Activated effector memory CD4-positive, alpha-beta T cell treated with Interleukin-2 at 50 U/mL for 16 hours (primary cell): ENCODE data around the gene MIS18A.
"Not testable (repeated sequence)": the region's sequence is repeated elsewhere in the genome, so short reads cannot be mapped to it uniquely, and the experiment has no call there.

Experiments used
- DNase-seq: peaks from one replicate; pipeline ENCODE4 v3.0.0-alpha.2; 2020

Gene MIS18A, protein sequence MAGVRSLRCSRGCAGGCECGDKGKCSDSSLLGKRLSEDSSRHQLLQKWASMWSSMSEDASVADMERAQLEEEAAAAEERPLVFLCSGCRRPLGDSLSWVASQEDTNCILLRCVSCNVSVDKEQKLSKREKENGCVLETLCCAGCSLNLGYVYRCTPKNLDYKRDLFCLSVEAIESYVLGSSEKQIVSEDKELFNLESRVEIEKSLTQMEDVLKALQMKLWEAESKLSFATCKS

DNA sequence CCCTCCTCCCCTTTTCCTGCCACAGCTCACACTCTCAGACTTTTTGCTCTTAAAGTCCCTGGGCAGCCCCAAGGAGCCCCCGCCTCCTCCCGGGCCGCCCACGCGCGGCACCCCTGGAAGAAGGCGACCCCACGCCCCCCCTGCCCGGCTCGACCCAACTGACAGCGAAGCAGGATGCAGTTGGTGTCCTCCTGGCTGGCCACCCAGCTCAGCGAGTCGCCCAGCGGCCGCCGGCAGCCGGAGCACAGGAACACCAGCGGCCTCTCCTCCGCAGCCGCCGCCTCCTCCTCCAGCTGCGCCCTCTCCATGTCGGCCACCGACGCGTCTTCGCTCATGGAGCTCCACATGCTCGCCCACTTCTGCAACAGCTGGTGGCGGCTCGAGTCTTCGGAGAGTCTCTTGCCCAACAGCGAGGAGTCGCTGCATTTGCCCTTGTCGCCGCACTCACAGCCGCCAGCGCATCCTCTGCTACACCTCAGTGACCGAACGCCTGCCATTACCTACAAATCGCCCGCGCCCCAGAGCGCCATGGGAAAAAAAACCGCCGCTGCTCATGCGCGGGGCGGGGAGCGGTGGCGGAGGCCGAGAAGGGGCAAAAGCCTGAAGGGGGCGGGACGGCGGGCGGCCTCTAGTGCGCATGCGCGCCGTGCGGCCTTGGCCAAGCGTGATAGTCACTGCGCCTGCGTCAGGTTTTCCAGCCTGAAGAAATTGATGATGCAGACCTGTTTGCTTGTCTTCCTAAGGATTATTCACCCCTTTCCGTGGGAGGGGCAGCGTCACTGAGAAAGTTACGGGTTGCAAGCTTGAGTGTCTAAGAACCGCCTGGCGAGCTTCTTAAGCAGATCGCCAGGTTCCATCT is at the start of gene MIS18A:
Gene MIS18A (minus strand): TSS at position 532 of the 859 bp plus-strand sequence. CDS start 35 bp downstream, at position 497.
- peak; percentile 96 for DNase-seq

DNA sequence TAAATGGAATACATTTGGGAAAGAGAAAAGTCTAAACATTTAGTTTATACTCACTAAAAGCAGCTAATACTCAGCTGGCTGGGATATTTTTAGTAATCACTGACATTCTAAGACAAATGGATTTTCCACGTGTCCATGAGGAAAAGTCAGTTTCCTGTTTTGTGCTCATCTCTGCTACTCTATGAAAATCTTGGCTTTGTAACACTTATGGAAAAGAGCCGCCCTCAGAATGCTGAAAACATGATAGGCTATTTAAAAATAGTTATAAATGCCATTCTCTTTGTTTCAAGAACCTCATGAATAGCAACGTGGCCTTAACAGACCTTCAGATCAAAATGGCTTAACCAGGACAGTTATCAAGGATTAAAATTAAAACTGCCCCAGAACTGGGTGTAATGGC is 49.7 kb upstream of the MIS18A start:
- DNase-seq = no peak

DNA sequence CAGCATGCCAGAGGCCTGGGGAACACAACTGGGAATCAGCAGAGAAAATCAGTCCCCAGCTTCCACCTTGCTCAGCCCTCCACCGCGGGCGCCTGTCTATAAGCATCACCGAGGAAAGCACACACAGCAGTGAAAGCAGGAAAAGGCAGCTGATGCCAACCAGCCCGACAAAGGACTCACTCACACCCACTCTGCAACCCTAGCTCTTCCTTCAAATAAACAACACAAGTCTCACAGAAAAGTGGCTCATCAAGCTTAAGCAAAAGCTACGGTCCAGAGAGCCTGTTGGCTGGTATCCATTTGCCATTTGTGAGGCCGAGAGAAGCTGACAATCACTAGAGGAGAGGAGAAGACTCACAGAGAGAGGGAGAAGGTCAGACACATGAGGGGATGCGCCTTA is 46.9 kb upstream of the MIS18A start:
- DNase-seq = no peak

DNA sequence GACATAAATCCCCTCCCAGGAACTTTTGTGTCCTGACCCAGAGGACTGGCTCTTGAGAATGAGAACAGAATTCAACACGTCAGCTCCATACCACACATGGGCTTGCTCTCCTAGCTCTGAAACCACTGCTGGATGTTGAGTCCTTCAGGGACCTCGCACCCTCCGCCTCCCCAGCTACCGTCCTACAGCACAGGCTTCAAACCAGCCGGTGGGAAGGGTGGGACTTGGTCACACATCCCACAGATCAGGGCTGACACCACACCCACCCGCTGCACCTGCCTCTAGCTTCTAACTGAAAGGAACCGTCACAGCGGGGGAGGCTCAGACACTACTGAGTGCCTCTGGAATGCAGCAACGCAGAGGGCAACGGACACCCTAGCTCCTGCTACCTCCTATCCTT is 43.8 kb upstream of the MIS18A start:
- DNase-seq = no peak

DNA sequence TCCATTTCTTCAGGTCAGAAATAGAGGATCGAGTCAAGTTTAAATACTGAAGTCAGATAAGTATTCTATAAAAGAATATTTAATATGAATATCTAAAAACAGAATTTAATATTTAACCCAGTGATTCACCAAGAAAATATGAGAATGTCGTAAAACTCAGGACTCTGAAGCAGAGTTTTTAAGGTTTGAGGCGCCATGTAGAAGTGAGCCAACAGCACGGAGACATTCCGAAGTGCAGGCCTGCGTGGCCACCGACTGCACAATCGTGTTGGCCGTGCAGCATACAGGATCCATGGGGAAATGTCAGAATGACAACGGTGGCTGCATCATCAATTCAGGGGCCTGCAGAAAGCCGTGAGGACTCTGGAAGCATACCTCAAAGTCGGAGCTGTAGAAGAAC is 43.3 kb upstream of the MIS18A start:
- no peak for DNase-seq

DNA sequence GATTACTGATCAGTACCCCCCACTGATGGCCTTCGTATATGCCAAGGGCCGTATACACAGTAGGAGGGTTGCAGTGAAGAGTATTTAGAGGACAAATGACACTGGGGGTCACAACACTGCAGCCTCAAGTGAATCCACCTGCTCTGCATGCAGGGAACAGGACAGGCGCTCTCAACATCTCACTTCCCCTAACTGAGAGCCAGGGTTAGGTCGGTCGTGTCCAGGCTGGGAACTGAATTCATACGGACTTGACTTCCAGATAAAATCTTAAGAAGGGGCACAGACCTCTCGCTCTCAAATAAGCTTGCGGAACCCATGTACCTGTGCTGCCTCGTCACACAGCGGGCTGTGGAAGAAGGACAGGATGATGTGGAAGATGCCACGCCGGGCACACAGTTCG is 42.6 kb upstream of the MIS18A start:
- no peak for DNase-seq

DNA sequence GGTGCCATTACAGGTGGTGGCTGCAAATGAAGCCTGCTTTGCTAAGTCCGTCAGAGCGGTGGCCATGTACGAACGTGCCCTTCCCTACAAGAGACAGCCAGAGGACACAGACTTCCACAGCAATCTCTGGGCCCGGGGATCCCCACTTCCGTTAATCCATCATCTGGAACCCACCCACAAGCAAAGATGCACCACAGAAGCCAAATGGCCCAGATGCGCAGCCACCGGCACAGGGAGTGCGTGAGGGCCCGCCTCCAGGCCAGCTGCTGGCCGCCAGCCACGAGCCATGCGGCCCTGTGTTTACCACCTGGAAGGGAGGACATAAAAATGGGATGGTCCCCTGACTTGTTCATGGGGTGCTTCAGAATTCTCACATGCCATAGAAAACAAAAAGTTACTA is 41.9 kb upstream of the MIS18A start:
- no peak for DNase-seq

DNA sequence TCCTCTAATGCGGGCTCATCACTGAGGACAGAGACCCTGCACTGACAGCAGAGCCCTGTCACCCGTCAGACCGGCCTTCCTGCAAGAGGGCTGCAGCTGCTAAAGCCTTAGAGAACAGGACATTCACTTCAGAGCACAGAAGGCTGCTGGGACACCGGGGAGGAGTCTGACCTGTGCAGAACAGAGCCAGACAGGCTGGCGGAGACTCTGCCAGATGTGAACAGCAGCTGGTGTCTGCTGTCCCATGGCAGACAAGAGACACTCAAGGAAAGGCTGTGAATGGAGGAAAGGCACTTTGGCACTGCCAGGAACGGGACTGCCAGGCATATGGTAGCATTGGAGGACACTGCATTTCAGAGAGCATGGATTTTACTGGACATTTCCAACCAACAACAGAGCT is 41.2 kb upstream of the MIS18A start:
- no peak for DNase-seq

DNA sequence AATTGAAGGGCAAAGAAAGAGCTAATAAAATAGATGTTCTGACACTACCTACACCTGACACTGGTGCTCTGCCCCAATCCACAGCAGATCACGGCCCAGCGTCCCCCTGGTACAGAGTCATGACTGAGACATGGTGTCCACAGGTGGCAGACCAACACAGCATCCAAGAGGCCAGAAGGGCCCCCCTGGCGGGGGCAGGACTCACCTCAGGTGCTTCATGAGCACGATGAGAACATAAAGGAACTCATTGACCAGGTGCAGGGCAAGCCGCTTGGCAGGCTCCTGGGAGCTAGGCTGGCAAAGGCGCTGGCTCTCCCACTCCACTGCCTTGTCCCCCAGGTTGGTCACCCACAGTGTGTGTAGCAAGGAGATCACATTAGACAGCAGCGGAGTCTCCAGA is 40.2 kb upstream of the MIS18A start:
- no peak for DNase-seq

DNA sequence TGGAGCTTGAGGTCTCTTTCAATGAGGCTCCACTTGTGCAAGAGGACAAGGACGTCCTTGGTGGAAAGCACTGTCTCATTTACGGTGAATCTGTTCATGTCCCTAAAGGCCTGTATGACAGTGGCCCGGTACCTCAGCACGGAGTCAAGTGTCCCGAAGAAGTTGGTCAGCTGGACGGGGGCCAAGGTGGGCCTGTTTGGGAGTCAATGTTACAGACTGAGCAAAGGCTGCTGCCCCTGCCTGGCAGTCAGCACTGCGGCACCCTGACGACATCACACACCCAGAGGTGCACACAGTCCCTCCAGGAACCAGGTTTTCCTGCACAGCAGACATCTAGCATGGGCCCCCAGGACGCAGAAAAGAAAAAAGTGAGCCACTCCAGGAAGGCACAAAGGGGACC is 38.9 kb upstream of the MIS18A start:
- DNase-seq = no peak

DNA sequence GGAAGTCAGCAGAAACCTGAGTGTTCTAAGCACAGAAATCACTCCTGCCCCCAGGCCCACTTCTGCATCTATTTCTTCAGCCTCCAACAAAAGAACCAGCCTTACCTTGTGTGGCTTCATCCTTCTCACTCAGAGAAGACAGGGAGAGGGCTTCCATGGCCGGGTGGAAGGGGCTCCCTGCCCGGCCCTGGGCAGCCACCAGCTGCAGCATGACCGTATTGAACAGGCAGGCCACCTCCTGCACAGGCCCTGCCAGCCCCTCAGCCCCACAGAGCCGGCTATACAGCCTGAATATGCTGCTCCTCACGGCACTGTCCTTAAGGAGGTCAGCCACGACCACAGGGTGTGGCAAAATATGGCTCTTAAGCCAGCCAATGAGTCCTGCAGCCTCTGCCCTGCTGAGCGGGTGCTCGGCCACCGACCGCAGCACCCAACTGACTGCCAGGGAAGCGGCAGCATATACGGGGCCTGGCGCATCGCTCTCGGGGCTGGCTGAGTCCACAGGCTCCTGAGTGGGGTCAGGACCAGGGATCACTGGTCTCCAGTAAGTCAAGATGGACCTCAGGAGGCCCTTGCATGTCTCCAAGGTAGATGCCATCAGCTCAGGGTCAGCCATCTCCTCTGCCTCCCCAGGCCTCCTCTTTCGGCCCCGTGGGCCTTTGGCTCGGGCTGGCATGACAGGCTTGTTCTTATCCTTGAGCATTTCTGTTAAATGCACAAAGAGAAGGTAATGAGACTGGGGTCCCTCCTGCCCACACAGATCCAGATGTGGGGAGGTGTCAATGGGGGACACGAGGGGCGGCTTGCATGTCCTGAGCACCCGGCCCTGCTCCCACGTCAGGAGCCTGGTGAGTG is 37.7 kb upstream of the MIS18A start:
- DNase-seq = no peak

DNA sequence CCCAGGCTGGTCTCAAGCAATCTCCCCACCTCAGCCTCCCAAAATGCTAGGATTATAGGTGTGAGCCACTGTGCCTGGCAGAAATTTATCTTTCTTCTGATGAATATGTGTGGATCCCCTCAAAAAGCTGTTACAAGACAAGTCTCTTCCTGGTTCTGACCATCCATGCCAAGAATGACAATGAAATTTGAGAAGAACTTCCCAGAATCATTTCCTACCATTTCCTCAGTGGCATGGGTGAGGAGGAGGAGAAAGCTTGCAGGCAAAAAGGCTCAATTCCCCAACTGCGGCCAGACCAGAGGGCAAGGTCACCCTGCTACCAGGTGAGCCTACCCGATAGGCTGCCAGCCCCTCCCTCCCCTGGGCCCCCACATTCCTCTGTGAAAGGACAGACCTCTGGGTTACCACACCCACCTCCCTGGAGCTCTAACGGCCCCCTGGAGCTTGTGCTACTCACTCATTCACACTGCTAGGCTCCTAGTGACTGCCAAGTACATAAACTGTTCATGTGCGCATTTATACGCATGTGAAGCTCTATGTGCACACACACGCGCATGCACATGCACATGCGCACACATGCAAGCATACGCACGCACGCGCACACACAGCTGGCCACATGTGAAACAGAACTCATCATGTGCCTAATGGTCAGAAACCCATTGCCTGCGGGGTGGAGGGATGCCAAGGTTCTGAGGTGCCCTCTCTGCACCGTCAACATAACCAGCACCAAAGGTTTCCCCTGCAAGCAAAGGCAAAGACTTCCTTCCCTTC is 36.8 kb upstream of the MIS18A start:
- DNase-seq = no peak

DNA sequence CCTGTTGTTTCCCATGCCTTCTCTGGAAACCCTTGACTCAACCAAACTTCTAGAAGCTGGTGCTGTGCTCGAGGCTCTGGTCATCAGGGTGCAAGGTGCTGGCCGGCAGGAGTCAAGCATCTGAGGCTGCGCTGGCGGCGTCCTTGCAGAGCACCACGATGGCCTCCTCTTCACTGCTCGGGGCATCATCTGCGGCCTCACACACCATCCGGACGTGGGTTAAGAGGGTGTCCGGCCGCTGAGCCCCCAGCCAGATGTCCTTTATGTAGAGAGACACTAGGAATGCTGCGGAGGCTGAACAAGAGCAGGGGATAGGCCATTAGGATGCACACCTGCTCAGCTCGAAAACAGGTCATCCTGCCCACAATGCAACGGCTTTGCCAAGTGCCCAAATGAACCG is 36.0 kb upstream of the MIS18A start:
- no peak for DNase-seq

DNA sequence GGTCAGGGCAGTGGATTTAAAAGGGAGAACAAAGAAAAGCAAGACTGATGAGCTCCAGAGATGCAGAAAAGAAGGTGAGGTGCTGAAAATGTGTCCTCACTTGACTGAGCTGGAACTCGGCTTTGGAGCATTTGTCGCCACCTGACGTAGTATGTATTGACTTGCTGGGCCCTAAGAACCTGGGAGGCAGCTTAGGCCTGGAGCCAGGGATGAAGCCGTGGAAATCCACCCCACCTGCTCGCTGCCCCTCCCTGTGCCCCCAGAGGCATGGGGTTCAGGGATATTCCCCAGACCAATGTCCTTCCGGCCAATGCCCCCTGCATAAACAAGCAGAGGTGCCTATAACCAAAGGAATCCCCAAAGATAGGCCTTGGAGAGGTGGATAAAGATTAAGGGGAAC is 34.1 kb upstream of the MIS18A start:
- DNase-seq = no peak

DNA sequence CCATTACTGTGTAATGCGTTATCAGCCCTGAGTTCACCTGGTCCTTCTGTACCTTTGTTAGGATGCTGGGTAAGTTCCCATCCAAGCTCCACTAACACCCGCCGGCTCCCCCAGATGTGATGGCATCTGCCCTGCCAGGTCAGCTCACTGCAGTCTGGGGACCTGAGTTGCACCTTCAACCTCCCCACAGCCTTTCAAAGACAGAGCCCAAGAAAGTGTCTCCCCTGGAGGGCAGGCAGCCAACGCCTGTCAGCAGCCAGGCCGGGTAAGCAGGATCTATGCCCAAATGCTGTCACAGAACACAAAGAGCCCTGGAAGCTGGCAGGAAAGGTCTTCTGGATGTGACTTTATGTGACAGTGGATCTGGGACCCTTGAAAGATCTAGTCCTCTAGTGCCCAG is 33.5 kb upstream of the MIS18A start:
- no peak for DNase-seq

DNA sequence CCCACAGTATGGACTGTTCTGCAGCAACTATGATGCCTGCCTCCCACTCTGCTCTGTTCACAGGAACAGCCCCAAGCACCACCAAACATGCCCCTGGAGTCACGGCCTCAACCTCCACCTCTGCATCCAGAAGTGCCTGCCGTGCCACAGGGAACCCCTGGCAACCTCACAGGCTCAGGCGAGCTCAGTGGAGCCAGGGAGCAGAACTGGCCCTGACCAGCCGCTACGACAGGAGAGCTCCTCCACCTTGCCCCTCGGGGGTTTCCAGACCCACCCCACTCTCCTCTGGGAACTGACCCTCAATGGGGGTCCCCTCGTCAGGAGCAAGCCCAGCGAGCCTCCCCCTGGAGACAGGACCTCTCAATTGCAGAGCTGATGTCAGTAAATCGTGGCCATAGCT is 32.8 kb upstream of the MIS18A start:
- DNase-seq = no peak

DNA sequence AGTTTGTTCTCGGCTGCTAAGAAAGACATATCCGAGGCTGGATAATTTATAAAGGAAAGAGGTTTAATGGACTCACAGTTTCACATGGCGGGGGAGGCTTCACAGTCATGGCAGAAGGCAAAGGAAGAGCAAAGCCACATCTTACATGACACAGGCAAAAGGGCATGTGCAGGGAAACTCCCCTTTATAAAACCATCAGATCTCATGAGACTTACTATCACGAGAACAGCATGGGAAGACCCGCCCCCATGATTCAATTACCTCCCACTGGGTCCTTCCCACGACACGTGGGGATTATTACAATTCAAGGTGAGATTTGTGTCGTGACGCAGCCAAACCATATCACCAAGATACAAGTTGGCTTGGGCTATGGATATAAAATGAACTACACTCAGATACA is 32.1 kb upstream of the MIS18A start:
- DNase-seq = not testable (repeated sequence)

DNA sequence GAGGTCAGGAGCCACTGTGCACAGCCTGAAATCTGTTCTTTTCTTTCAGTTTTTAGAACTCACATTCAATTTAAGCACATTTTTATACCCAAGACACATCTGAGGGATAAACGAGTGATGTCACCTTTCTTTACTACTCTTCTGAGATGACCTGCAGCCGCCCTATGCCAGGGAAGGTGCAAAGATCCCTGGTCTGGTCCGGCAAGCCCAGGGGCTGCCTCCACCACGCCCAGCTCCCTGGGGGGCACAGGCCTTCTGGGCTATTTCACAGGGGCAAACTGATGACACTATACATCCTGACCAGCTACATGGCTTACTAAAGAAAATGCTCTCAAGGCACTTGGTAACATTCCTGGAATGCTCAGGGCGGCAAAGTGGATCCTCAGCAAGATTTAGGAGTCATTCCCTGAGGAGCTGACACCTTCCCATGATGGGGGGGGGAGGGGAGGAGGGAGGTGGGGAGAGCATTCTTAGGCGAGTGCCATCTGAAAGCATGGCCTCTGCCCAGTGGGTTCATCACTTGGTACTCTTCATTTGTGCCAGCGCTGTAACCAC is 31.1 kb upstream of the MIS18A start:
- DNase-seq = no peak

DNA sequence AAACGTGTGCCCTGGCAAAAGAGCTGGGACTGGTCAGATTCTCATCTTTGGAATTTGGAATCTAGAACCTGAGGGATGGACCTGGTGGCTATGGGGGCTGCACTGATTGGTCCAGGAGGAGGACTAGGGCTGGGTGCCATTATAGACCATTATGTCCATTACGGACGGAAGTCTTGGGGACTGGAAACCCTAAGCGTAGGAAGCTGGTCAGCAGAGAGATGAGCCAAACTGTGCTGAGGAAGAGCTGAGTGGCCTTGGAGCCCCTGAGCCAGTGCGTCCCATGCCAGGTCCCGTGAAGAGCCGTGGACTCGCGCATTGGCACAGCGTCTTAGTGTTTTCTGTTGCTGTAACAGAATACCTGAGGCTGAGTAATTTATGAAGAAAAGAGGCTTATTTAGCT is 29.8 kb upstream of the MIS18A start:
- DNase-seq = no peak

DNA sequence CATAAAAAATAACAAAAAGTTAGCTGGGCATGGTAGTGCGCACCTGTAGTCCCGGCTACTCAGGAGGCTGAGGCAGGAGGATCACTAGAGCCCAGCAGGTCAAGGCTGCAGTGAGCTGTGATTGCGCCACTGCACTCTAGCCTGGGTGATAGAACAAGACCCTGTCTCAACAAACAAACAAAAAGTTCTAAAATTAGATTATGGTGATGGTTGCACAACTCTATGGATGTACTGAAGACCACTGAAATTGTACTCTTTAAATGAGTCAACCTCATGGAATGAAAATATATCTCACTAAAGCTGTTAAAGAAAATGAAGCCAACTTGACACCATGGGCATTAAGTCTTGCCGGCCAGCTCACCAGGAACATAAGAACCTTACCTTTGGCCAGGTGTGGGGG is 28.9 kb upstream of the MIS18A start:
- no peak for DNase-seq

DNA sequence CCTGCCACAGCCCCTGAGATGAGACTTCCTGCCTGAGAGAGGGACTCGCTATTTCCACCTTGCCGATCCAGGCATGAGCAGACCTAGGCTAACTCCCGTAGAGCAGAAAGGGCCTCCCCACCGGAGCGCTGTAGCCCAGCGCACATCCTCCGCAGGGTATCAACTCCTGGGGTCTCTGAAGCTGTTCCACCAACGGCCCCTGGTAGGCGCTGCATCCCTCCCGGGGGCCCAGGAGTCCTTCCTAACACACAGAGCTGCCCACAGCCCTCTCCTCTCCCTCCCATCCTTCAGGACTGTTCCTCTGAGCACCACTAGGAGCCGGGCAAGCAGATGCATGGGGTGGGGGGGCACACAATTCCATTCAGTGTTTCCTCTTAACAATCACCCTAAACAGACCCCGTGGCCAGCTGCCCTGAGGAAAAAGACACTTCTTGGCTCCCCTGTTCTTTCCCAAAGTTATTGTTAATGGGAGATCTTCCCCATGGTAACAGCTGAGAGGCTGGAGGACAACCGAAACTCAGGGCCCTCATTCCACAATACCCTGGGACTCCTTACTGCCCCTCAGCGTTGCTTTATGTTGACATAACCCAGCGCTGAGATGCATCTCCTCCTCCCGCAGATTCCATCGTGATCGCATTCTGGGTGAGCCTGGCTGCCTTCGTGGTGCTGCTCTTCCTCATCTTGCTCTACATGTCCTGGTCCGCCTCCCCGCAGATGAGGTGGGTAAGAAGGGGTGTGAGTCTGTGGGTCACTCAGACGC is 27.4 kb upstream of the MIS18A start:
- no peak for DNase-seq

DNA sequence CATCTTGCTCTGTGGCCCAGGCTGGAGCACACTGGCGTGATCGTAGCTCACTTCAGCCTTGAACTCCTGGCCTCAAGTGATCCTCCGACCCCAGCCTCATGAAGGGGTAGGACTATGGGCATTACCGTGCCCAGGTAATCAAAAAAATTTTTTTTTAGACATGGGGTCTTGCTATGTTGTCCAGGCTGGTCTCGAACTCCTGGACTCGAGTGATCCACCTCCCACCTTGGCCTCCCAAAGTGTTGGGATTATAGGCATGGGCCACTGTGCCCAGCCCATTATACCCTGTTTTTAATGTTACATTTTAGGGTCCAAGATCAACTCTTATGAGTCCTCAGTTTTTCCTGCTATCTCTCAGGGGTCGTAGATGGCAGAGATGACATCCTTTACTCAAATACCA is 26.1 kb upstream of the MIS18A start:
- DNase-seq = no peak
